Activated CD4-positive, alpha-beta T cell treated with anti-CD3 and anti-CD28 coated beads, Interleukin-2, amount 50 U/mL, for 48 hours (primary cell): Measurements from ENCODE around the gene IFI44L.

Experiments
- DNase-seq, 2 experiments: peaks; one replicate each; pipeline ENCODE4 v3.0.0-alpha.2; 2020

The IFI44L gene

DNA sequence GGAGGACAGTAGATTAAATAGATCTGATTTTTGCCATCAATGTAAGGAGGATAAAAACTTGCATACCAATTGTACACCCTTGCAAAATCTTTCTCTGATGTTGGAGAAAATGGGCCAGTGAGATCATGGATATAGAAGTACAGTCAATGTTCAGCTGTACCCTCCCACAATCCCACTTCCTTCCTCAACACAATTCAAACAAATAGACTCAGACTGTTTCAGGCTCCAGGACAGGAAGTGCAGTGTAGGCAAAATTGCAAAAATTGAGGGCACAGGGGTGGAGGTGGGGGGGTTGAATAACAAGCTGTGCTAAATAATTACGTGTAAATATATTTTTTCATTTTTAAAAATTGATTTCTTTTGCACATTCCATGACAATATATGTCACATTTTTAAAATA lies 25.5 kb downstream of the IFI44L start:
- no peak for DNase-seq

GRCh38 chr1:78647238-78647637 lies 27.0 kb downstream of the IFI44L start:
- DNase-seq = no peak

GRCh38 chr1:78649628-78650027 lies 29.4 kb downstream of the IFI44L start, which contains the start of gene IFI44:
Gene IFI44, plus strand, starts transcription at chr1:78649831. Its CDS starts 365 bp downstream, at chr1:78650196.
- DNase-seq = peak; percentile 70 to 81

GRCh38 chr1:78650114-78650660 lies 29.9 kb downstream of the IFI44L start:
- DNase-seq = no peak

DNA sequence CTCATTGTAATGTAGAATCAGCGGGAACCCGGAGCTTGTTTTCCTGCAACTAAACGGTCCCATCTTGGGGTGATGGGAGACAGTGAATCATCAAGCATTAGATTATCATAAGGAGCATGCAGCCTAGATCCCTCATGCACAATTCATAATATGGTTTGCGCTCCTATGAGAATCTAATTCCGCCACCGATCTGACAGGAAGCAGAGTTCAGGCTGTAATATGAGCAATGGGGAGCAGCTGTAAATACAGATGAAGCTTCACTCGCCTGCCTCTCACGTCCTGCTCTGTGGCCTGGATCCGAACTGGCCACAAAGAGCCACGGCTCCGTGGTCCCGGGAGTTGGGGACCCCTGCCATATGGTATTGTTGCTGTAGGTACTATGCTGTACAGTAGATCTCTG lies 31.0 kb downstream of the IFI44L start:
- peak; percentile 19 to 25 for DNase-seq

DNA sequence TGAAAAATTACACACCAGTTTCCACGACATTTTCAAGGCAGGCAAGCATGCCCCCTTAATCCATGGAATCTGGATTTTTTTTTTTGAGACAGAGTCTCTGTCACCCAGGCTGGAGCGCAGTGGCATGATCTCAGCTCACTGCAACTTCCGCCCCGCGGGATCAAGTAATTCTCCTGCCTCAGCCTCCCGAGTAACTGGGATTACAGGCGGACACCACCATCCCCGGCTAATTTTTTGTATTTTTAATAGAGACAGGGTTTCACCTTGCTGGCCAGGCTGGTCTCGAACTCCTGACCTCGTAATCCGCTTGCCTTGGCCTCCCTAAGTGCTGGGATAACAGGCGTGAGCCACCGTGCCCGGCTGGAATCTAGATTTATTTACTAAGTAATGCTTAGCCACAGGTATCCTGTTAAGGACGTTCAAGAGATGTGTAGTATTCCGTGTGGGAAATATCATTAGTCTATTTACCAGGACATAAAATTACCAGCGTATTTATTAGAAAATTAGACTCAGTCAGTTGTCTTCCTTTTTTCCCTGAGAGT lies 31.8 kb downstream of the IFI44L start:
- DNase-seq = no peak

GRCh38 chr1:78658901-78659300 lies 38.7 kb downstream of the IFI44L start:
- no peak for DNase-seq

DNA sequence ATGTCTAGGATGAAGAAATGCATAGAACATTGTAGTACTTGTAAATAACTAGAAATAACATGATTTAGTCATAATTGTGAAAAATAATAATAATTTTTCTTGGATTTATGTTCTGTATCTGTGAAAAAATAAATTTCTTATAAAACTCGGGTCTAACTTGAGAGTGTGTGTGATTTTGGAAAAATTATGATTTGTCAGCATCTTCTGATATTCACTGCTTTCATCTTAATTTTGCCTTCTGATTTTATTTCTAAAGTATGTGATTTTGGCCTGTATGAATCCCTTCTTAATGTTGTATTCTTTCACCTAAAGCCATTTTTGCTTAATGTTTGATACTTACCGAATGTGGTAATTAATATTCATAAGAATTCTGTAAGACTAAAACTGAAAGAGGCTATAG lies 43.7 kb downstream of the IFI44L start:
- no peak for DNase-seq

DNA sequence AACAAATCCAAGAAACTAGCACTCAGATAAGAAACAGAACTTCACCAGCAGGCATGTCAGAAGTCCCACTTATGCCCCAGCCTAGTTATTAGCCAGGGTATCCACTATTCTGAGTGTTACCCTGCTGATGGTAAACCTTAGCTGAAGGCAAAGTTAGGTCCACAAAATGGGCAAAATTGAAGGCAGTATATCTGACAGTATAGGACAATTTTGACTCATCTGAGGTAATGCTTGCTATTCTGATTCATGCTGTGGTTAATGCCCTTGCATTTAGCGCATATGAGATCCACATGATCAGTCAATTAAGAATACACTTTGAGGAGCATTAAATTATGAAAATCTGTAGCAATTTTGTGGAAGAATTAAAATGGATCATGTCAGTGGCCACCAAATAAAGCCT lies 44.5 kb downstream of the IFI44L start:
- DNase-seq = no peak

DNA sequence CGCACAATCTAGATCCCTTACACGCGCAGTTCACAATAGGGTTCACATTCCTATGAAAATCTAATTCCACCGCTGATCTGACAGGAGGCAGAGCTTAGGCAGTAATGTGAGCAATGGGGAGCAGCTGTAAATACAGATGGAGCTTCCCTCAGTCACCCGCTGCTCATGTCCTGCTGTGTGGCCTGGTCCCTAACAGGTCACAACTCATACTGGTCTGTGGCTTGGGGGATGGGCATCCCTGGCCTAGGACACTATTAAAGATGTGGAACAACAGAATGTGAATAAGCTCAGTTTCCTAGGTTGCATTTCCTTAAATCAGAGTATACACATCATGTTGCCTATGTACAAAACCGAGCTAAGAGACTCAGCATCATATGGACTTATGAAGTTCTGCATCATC lies 45.6 kb downstream of the IFI44L start:
- DNase-seq = no peak

- DNase-seq = no peak
Measured at GRCh38 chr1:78667939-78668338, 47.7 kb downstream of the IFI44L start.

- no peak for DNase-seq
Measured at GRCh38 chr1:78668427-78668826, 48.2 kb downstream of the IFI44L start.

DNA sequence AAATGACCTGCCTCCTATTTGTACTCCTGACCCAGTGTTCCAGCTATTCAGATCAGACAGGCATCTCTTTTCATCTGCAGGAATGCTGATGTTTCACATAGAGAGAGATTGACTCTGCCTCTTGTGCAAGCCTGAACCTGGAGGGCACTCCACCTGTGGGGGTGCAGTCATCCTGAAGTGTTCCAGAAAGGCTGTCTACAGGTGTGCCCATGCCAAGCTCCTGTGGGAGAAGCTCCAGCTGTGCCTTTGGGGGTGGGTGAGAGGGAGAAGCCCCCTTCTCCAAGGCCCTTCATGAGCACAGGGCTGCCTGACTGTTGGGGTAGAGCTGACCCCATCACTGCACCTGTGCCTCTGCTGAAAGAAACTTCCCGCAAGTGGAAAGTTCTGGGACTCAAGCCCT lies 52.2 kb downstream of the IFI44L start:
- no peak for DNase-seq

DNA sequence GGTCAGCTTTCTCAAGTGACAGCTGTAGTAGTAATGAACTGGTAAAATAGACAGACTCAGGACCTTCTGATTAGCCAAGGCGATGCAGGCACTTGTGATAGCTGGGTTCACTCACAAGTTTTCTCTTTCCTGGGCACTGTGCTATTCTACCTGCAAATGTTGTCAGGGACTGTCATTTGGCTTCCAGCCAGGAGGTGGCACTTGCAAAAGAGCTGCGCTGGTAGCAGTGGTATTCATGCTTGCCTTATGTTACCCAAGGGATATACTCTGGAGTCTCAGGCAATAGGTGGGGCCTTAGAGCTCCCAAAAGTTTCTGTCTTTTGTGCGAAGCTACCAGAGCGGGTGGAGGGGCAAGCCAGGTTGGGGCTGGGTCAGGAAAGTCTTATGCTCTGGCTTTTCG lies 52.9 kb downstream of the IFI44L start:
- no peak for DNase-seq

DNA sequence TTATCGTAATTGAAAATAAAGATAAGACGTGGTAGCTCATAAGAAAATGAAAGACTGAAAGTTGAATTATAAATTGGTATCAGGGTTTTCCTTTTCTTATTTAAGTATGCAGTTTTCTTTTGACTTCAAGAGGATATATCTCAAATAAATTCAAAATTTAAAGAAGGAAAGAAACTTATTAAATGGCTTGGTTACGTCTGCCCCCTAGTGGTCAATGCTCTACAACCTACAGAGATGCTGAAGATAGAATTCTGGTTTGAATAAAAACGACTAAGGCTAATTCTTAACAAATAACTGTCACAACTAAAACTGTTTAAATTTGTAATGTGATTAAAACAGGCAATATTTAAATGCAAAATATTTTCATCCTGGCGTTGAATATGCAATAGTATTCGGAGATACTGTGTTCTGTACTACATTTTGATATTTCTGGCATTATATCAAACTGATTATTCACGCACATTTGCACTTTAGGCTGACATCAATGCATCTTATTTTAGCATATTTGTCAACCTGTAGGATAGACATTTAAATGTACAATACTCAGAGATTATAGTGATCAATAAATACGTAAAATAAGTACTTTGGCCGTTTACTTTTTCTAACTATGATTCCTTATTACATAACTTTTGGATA lies 56.2 kb downstream of the IFI44L start:
- peak; percentile 36 to 53 for DNase-seq

DNA sequence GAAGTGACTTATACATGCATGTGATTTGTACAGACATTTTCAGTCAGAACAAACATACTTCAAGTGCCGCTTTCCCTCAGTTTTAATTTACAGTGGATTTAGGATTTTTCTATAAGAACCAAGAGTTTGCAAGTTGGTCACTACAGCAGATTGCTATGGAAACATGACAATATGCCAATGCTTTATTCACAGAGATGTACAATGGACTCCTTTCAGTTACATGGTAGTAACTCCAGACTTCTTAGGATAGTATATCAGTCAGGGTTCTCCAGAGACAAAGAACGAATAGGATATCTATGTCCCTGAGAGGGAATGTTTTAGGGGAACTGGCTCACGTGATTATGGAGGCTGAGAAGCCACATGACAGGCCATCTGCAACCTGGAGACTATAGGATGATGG lies 56.7 kb downstream of the IFI44L start:
- no peak for DNase-seq

GRCh38 chr1:78677788-78678187 lies 57.5 kb downstream of the IFI44L start:
- DNase-seq = no peak

DNA sequence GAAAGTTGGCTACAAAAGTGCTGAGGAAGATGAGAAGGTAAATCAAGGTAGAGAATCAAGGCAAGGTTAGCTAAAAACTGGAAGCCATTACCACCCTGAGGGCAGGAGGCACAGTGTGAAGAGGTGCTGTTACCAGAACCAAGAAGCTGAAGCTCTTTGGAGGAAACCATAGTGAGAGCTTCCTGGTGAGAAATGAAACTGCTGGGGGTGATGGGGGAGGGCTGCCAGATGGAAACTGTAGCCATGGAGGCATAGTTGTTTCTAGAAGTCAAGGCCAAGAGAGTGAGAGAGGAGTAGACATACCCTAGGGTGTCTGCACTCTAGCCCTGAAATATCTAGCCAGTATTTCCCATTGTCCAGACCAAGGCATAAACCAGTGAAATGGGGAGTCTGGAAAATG lies 58.1 kb downstream of the IFI44L start:
- DNase-seq = no peak

GRCh38 chr1:78681265-78681664 lies 61.0 kb downstream of the IFI44L start:
- DNase-seq = no peak

GRCh38 chr1:78682496-78682895 lies 62.2 kb downstream of the IFI44L start:
- DNase-seq = no peak

GRCh38 chr1:78683079-78683478 lies 62.8 kb downstream of the IFI44L start:
- DNase-seq = no peak

DNA sequence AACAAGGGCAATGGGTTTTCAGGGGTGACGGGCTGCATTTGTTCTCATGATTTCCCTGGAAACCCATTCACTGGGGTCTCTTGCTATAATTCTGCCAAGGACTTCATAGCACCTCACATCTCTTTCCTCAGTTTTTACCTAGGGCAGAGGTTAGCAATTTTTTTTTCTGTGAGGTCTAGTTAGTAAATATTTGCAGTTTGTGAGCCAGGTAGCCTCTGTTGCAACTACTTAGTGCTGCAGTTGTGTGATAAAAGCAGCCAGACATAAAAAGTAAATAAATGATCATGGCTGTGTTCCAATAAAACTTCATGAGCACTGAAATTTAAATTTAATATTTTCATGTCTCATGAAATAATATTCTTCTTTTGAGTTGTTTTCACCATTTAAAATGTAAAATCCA lies 67.1 kb downstream of the IFI44L start:
- no peak for DNase-seq

GRCh38 chr1:78687914-78688313 lies 67.7 kb downstream of the IFI44L start:
- DNase-seq = no peak

GRCh38 chr1:78688697-78689096 lies 68.4 kb downstream of the IFI44L start:
- no peak for DNase-seq

- DNase-seq = no peak
Measured at GRCh38 chr1:78690516-78690915, 70.3 kb downstream of the IFI44L start.
